ENCODE measurements around the gene KRTAP19-5.
"Not testable (repeated sequence)": the region's sequence is repeated elsewhere in the genome, so short reads cannot be mapped to it uniquely, and the experiment has no call there.

KRTAP19-5 gene

GRCh38 chr21:30502041-30502440 lies at the start of gene KRTAP19-5:
TSS of gene KRTAP19-5 (minus strand) at chr21:30502141. CDS start at chr21:30502090, 51 bp downstream.
- no peak within 1 kb of the TSS for H3K4me3 ChIP-seq (ENCODE audit: low read length)
- DNase-seq (ENCODE audit: low read depth) = no peak
- TF ChIP-seq, protein P1, sequence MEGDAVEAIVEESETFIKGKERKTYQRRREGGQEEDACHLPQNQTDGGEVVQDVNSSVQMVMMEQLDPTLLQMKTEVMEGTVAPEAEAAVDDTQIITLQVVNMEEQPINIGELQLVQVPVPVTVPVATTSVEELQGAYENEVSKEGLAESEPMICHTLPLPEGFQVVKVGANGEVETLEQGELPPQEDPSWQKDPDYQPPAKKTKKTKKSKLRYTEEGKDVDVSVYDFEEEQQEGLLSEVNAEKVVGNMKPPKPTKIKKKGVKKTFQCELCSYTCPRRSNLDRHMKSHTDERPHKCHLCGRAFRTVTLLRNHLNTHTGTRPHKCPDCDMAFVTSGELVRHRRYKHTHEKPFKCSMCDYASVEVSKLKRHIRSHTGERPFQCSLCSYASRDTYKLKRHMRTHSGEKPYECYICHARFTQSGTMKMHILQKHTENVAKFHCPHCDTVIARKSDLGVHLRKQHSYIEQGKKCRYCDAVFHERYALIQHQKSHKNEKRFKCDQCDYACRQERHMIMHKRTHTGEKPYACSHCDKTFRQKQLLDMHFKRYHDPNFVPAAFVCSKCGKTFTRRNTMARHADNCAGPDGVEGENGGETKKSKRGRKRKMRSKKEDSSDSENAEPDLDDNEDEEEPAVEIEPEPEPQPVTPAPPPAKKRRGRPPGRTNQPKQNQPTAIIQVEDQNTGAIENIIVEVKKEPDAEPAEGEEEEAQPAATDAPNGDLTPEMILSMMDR (conservative IDR thresholded peaks at IDR 0.05; ENCODE audit: low read depth, low read length) = no peak

DNA sequence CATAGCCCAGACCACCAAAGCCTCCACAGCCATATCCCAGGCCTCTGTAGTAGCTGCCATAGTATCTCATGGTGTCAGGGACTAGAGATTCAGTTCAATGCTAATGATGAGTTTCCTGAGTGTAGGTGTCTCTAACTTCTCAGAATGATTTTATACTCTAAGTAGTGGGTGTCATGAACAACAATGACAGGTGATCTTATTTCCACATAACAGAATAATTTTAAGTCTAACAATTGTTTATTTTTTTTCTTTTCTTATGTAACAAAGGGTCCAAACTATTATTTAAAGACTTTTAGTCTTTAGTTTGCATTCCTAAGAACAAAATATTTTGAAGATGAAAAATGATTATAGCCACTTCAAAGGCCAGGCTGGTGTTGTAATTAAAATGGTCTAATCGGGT lies 39.8 kb upstream of the KRTAP19-5 start, which contains the start of gene KRTAP19-6:
TSS of gene KRTAP19-6 (minus strand) at position 101 of the 400 bp plus-strand sequence. CDS start at position 70, 31 bp downstream.
- H3K4me3 ChIP-seq (ENCODE audit: low read length) = no peak within 1 kb of the TSS
- no peak for DNase-seq (ENCODE audit: low read depth)
- TF ChIP-seq, protein P1 (conservative IDR thresholded peaks at IDR 0.05; ENCODE audit: low read depth, low read length) = no peak

DNA sequence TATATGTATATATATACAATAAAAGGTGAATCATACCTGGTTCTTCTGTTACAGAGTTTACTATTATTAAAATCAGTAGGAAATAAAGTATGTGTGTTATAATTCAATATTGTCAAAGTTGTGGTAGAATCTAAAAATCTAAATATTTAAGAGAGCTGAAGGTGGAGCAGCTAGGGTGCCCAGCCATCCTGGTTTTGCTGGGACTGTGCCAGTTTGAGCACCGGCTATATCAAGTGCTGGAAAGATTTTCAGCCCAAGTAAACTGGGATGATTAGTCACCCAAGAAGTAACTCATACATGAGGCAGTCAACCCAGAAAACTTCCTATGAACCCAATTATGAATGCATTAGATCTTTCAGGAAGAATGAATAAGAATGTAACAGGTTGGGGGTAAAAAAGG lies 16.9 kb upstream of the KRTAP19-5 start:
- TF ChIP-seq, protein P1 (conservative IDR thresholded peaks at IDR 0.05; ENCODE audit: low read depth, low read length) = no peak
- no peak overlapping the region for H3K4me3 ChIP-seq (ENCODE audit: low read length)

GRCh38 chr21:30515681-30516080 lies 13.7 kb upstream of the KRTAP19-5 start:
- DNase-seq (ENCODE audit: low read depth) = no peak
- TF ChIP-seq, protein P1 (conservative IDR thresholded peaks at IDR 0.05; ENCODE audit: low read depth, low read length) = no peak
- H3K4me3 ChIP-seq (ENCODE audit: low read length) = no peak overlapping the region

More for the DNA sequence above, 16.9 kb upstream of the KRTAP19-5 start:
- DNase-seq (ENCODE audit: low read depth) = no peak

DNA sequence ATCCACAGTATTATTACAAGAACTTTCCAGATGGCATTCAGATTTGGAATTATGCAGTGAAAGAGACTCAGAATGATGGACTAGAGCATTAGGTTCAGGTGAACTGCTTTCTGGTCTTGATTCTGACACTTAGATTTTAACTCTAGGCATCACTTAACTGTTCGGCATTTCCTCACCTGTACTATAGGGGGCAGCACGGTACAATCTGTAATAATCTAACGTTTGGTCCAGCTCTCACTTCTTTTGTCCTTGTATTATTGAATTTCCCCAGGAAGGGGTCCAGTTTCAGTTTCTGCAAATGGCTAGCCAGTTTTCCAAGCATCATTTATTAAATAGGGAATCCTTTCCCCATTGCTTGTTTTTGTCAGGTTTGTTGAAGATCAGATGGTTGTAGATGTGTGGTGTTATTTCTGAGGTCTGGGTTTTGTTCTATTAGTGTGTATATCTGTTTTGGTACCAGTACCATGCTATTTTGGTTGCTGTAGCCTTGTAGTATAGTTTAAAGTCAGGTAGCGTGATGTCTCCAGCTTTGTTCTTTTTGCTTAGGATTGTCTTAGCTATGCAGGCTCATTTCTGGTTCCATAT lies 3.8 kb upstream of the KRTAP19-5 start:
- not testable (repeated sequence) for H3K4me3 ChIP-seq (ENCODE audit: low read length); DNase-seq (ENCODE audit: low read depth)
- TF ChIP-seq, protein P1 (conservative IDR thresholded peaks at IDR 0.05; ENCODE audit: low read depth, low read length) = peak; percentile 15

DNA sequence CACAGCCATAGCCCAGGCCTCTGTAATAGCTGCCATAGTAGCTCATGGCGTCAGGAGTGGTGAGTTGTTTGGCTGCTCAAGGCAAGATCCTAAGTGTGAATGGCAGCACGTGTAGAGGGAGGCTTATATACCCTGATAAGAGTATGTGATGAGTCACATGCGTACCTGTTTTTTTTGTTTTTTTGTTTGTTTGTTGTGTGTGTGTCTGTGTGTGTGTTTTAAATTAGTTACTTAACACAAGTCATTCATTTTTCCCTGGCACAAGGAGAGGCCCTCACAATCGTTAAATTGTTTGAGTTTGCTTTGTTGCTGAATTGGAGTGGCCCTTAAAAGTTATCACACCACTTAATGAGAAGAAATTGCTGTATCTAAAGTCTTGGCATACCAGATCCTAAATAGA lies 4.9 kb downstream of the KRTAP19-5 start, which contains the start of gene KRTAP19-4:
TSS of gene KRTAP19-4 (minus strand) at position 101 of the 400 bp plus-strand sequence. CDS start at position 46, 55 bp downstream.
- no peak for DNase-seq (ENCODE audit: low read depth)
- no peak within 1 kb of the TSS for H3K4me3 ChIP-seq (ENCODE audit: low read length)
- TF ChIP-seq, protein P1 (conservative IDR thresholded peaks at IDR 0.05; ENCODE audit: low read depth, low read length) = no peak

DNA sequence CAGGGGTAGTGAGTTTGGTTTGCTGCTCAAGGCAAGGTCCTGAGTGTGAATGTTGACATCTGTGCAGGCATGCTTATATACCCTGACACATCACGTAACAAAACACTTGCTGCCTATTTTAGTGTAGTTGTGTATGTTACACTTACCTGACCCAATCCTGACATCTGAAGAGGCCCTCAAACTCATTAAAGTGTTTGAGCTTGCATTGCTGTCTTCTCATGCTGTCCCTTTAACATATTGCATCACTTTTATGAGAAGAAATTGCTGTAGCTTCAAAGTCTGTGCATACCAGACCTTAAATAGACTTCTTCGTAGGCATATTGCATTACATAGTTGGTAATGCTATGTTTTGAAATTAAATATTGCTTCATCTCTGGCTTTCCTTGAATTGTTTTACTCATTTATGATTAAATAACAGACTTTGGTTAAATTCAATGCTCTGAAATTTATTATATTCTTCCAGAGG lies 9.9 kb downstream of the KRTAP19-5 start, which contains the start of gene KRTAP19-3:
TSS of gene KRTAP19-3 (minus strand) at position 51 of the 466 bp plus-strand sequence. CDS start 56 bp downstream, outside the sequence.
- DNase-seq (ENCODE audit: low read depth) = no peak
- TF ChIP-seq, protein P1 (conservative IDR thresholded peaks at IDR 0.05; ENCODE audit: low read depth, low read length) = no peak
- H3K4me3 ChIP-seq (ENCODE audit: low read length) = no peak within 1 kb of the TSS
